Cerebellar nuclear complex (tissue), 1 donor: ENCODE results near the gene KIF3B.
A peak's percentile ranks its signal among the peaks of the same experiment; 100 is the strongest.
"Not testable (repeated sequence)": the region's sequence is repeated elsewhere in the genome, so short reads cannot be mapped to it uniquely, and the experiment has no call there.

ENCODE experiments used
- DNase-seq, 2 experiments: peaks; one replicate each; lab custom pipeline; 2025; lab: John Stamatoyannopoulos, UW

Gene KIF3B

GRCh38 chr20:32277361-32278198 lies at the start of gene KIF3B:
Gene KIF3B, plus strand, starts transcription at chr20:32277651. Its CDS starts 32,127 bp downstream, at chr20:32309778.
- peak; percentile 56 to 60 for DNase-seq

- DNase-seq: no peak
Measured at GRCh38 chr20:32227744-32228688, 49.4 kb upstream of the KIF3B start.

GRCh38 chr20:32229251-32229747 lies 48.2 kb upstream of the KIF3B start:
- DNase-seq: no peak

- DNase-seq: no peak
Measured at GRCh38 chr20:32230707-32231106, 46.7 kb upstream of the KIF3B start.

GRCh38 chr20:32231245-32231644 lies 46.2 kb upstream of the KIF3B start:
- DNase-seq: no peak

- no peak for DNase-seq
Measured at GRCh38 chr20:32231847-32232246, 45.6 kb upstream of the KIF3B start.

- no peak for DNase-seq
Measured at GRCh38 chr20:32232326-32232886, 45.0 kb upstream of the KIF3B start.

GRCh38 chr20:32233286-32233685 lies 44.2 kb upstream of the KIF3B start:
- no peak for DNase-seq

- no peak for DNase-seq
Measured at GRCh38 chr20:32234135-32234808, 43.2 kb upstream of the KIF3B start.

- DNase-seq: no peak
Measured at GRCh38 chr20:32235331-32236047, 42.0 kb upstream of the KIF3B start.

- DNase-seq: no peak
Measured at GRCh38 chr20:32236048-32236533, 41.4 kb upstream of the KIF3B start.

GRCh38 chr20:32236819-32237218 lies 40.6 kb upstream of the KIF3B start:
- DNase-seq: no peak

GRCh38 chr20:32237419-32237818 lies 40.0 kb upstream of the KIF3B start:
- no peak for DNase-seq

GRCh38 chr20:32238483-32239425 lies 38.7 kb upstream of the KIF3B start:
- no peak for DNase-seq

GRCh38 chr20:32240205-32240604 lies 37.2 kb upstream of the KIF3B start:
- DNase-seq: no peak

GRCh38 chr20:32241807-32242206 lies 35.6 kb upstream of the KIF3B start:
- no peak for DNase-seq

- no peak for DNase-seq
Measured at GRCh38 chr20:32244150-32244823, 33.2 kb upstream of the KIF3B start.

- DNase-seq: no peak
Measured at GRCh38 chr20:32244959-32245358, 32.5 kb upstream of the KIF3B start.

- DNase-seq: not testable (repeated sequence)
Measured at GRCh38 chr20:32246208-32246607, 31.2 kb upstream of the KIF3B start.
